Measurements from ENCODE around the gene PSD4. TPM values are rescaled to one million over a fixed set of nuclear protein-coding genes. Genes with fewer than 3 reads are reported as not detected.
A peak's percentile ranks its signal among the peaks of the same experiment; 100 is the strongest.

The PSD4 gene
- total and polyA plus RNA-seq, 2 of the 8 experiments (the other 6 are each of a cell fraction or from before 2014, with no cell fraction given): 0.53 to 1.2 TPM

- TF ChIP-seq TCF12 (IDR thresholded peaks at IDR 0.05; ENCODE audit: low read depth, low read length): no peak
- no peak for TF ChIP-seq CTBP2 (IDR thresholded peaks at IDR 0.05; ENCODE audit: borderline replicate concordance, insufficient read depth, insufficient read length, low read length)
- TF ChIP-seq SIN3A (conservative IDR thresholded peaks at IDR 0.05 in 1 of 2, IDR thresholded peaks at IDR 0.05 in 1 of 2; ENCODE audit: low read depth in 1 of 2, low read length in 2 of 2): 0 out of 4 replicates have a peak, but pooled peaks of 1 of the 2 experiments have one; percentile 3
- peak; percentile 73 for TF ChIP-seq MAX (IDR thresholded peaks at IDR 0.05)
- TF ChIP-seq SP1 (IDR thresholded peaks at IDR 0.05; ENCODE audit: low read depth, low read length): no peak
- TF ChIP-seq POLR2A (IDR thresholded peaks at IDR 0.05; ENCODE audit: control extremely low read depth in 1 of 2, low read depth in 2 of 2, low read length in 2 of 2): no peak
- no peak for TF ChIP-seq RNF2 (IDR thresholded peaks at IDR 0.05; ENCODE audit: borderline replicate concordance, low read depth, low read length, missing control alignments, poor library complexity, severe bottlenecking)
- TF ChIP-seq KDM5A (IDR thresholded peaks at IDR 0.05; ENCODE audit: low read length): no peak
- TF ChIP-seq RBBP5 (IDR thresholded peaks at IDR 0.05; ENCODE audit: borderline replicate concordance, low read depth, low read length): peak; percentile 74; the same call in 1 of the 2 replicates
- no peak for TF ChIP-seq BRCA1 (IDR thresholded peaks at IDR 0.05; ENCODE audit: low read depth, low read length)
Measured at GRCh38 chr2:113157118-113157896, 16.5 kb upstream of the PSD4 start (continued).
